ENCODE data around the gene PHACTR1.

DNA sequence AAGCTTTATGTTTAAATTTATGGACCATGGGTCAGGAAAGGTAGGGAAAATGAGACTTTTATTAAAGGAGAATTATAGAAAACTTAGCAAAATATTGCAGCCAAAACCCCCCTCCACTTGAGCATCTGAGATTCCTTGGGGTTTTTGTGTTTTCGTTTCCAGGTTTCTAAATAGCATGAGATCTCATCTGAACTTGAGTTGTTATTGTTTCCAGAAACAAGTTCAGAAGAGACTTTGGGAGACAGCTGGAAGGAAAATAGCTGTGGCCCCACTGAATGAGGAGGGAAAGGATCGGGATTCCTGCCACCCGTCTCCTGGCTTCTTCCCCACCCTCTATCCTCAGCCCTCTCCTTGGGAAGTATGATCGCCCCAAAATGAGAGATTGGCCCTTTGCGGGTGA lies 536.2 kb downstream of the PHACTR1 start:
- TF ChIP-seq, protein P1, sequence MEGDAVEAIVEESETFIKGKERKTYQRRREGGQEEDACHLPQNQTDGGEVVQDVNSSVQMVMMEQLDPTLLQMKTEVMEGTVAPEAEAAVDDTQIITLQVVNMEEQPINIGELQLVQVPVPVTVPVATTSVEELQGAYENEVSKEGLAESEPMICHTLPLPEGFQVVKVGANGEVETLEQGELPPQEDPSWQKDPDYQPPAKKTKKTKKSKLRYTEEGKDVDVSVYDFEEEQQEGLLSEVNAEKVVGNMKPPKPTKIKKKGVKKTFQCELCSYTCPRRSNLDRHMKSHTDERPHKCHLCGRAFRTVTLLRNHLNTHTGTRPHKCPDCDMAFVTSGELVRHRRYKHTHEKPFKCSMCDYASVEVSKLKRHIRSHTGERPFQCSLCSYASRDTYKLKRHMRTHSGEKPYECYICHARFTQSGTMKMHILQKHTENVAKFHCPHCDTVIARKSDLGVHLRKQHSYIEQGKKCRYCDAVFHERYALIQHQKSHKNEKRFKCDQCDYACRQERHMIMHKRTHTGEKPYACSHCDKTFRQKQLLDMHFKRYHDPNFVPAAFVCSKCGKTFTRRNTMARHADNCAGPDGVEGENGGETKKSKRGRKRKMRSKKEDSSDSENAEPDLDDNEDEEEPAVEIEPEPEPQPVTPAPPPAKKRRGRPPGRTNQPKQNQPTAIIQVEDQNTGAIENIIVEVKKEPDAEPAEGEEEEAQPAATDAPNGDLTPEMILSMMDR (IDR thresholded peaks at IDR 0.05; ENCODE audit: low read depth, low read length) = no peak
- no peak for TF ChIP-seq EZH2phosphoT487 (IDR thresholded peaks at IDR 0.05; ENCODE audit: low read depth)

Measured in OCI-LY3 (cell line).